ENCODE data around the gene PLEKHG4B.
"Not testable (repeated sequence)": the region's sequence is repeated elsewhere in the genome, so short reads cannot be mapped to it uniquely, and the experiment has no call there.

- TF ChIP-seq EZH2 (IDR thresholded peaks at IDR 0.05; ENCODE audit: low read length): not testable (repeated sequence)
- TF ChIP-seq, protein P1, sequence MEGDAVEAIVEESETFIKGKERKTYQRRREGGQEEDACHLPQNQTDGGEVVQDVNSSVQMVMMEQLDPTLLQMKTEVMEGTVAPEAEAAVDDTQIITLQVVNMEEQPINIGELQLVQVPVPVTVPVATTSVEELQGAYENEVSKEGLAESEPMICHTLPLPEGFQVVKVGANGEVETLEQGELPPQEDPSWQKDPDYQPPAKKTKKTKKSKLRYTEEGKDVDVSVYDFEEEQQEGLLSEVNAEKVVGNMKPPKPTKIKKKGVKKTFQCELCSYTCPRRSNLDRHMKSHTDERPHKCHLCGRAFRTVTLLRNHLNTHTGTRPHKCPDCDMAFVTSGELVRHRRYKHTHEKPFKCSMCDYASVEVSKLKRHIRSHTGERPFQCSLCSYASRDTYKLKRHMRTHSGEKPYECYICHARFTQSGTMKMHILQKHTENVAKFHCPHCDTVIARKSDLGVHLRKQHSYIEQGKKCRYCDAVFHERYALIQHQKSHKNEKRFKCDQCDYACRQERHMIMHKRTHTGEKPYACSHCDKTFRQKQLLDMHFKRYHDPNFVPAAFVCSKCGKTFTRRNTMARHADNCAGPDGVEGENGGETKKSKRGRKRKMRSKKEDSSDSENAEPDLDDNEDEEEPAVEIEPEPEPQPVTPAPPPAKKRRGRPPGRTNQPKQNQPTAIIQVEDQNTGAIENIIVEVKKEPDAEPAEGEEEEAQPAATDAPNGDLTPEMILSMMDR (optimal IDR thresholded peaks at IDR 0.05 in 1 of 3, IDR thresholded peaks at IDR 0.05 in 1 of 3, conservative IDR thresholded peaks at IDR 0.05 in 1 of 3; ENCODE audit: extremely low read depth in 1 of 3, insufficient read depth in 2 of 3, low read length in 3 of 3): not testable (repeated sequence)
Measured at GRCh38 chr5:164783-165182, 72.8 kb downstream of the PLEKHG4B start.

All from keratinocyte (primary cell).